HCT116 (cell line): ENCODE results near the gene MINDY1. TPM values are rescaled to one million over a fixed set of nuclear protein-coding genes. Genes with fewer than 3 reads are reported as not detected.
A peak's percentile ranks its signal among the peaks of the same experiment; 100 is the strongest.

ENCODE experiments used
- ATAC-seq: fragments of 200-7000 bp; cut with Tn5 transposase; 2 replicates; pipeline ENCODE4 v1.9.1; 2020; ENCODE audit warnings: mild to moderate bottlenecking, moderate library complexity
- BruUV-seq: library from RNA; stranded (reverse); fragments of 400-500 nt; replicated peaks from 2 replicates; lab custom pipeline; 2021; lab: Mats Ljungman, UMichigan
- CTCF ChIA-PET: fragments of 300-600 bp; sonication (Branson Sonifier 250); formaldehyde crosslinking; loops from one replicate; lab custom pipeline; 2021; ENCODE audit warnings: antibody characterized with exemption; lab: Charles Lee
- POLR2A ChIA-PET: fragments of 300-600, 350-600 bp; sonication (Branson Sonifier 250); formaldehyde crosslinking; loops from one replicate; lab custom pipeline; 2021; ENCODE audit warnings: antibody characterized with exemption; lab: Charles Lee
- RAD21 ChIA-PET, 2 experiments: fragments of 300-600 bp; sonication (Branson Sonifier 250); formaldehyde crosslinking; loops; one replicate each; lab custom pipeline; 2023; ENCODE audit warnings: low total read pairs in 2 of 2; ENCODE audit not compliant: uncharacterized antibody in 2 of 2, unreplicated experiment in 2 of 2, low non-redundant PET in 1 of 2; lab: Charles Lee
- DNase-seq: peaks from one replicate; pipeline ENCODE4 v3.0.0-alpha.2; 2010; ENCODE audit warnings: low read depth, low spot score
- H2AFZ ChIP-seq: fragments of 200-600 bp; shearing (Covaris generic), sonication (generic); 2 replicates; pipeline ENCODE4 v1.6.1; 2017; ENCODE audit warnings: low read depth, mixed run types, mixed read lengths, antibody characterized with exemption, low read length; ENCODE audit not compliant: poor library complexity, severe bottlenecking
- H3K27ac ChIP-seq: 2 replicates; pipeline ENCODE4 v1.5.1; 2012; ENCODE audit warnings: low read depth, low read length
- H3K27me3 ChIP-seq: fragments of 200-600 bp; sonication (generic); 2 replicates; pipeline ENCODE4 v1.6.1; 2016; ENCODE audit warnings: mixed run types, low read length, mixed read lengths; ENCODE audit not compliant: insufficient read depth
- H3K36me3 ChIP-seq, 2 experiments: fragments of 200-500 bp in 1 of 2; fragments of 200-600 bp in 1 of 2; sonication (Bioruptor generic) in 1 of 2; sonication (generic) in 1 of 2; 2 replicates each; pipeline versions ENCODE4 v1.5.1 to v1.6.1; 2014 to 2016; ENCODE audit warnings: low read length in 2 of 2, inconsistent platforms in 1 of 2, mixed read lengths in 1 of 2, mixed run types in 1 of 2; ENCODE audit not compliant: insufficient read depth in 2 of 2, control insufficient read depth in 1 of 2
- H3K4me1 ChIP-seq, 2 experiments: fragments of 200-600 bp in 1 of 2; sonication (generic) in 1 of 2; 2 replicates each; pipeline versions ENCODE4 v1.5.1 to v1.6.1; 2012 to 2017; ENCODE audit warnings: low read length in 2 of 2, inconsistent platforms in 1 of 2, mild to moderate bottlenecking in 1 of 2, mixed read lengths in 1 of 2, mixed run types in 1 of 2, moderate library complexity in 1 of 2; ENCODE audit not compliant: insufficient read depth in 2 of 2, control insufficient read depth in 1 of 2
- H3K4me2 ChIP-seq: fragments of 200-600 bp; sonication (generic); 2 replicates; pipeline ENCODE4 v1.6.1; 2017; ENCODE audit warnings: mixed run types, low read length, mixed read lengths
- H3K4me3 ChIP-seq, 2 experiments: fragments of 200-600 bp in 1 of 2; sonication (generic) in 1 of 2; replicated peaks in 1 of 2; 2 replicates each; pipeline ENCODE4 v1.5.1; 2011 to 2016; ENCODE audit warnings: low read length in 2 of 2, control low read depth in 1 of 2, low read depth in 1 of 2, mild to moderate bottlenecking in 1 of 2, mixed read lengths in 1 of 2, mixed run types in 1 of 2
- H3K79me2 ChIP-seq: fragments of 200-600 bp; sonication (generic); 2 replicates; pipeline ENCODE4 v1.6.1; 2017; ENCODE audit warnings: mild to moderate bottlenecking, mixed run types, low read length, moderate library complexity, mixed read lengths; ENCODE audit not compliant: insufficient read depth
- H3K9ac ChIP-seq: fragments of 200-600 bp; sonication (generic); 2 replicates; pipeline ENCODE4 v1.6.1; 2016; ENCODE audit warnings: low read length, mixed read lengths
- H3K9me2 ChIP-seq: fragments of 200-600 bp; sonication (generic), shearing (Covaris generic); 2 replicates; pipeline ENCODE4 v1.6.1; 2017; ENCODE audit warnings: mixed run types, mild to moderate bottlenecking, moderate library complexity; ENCODE audit not compliant: insufficient read depth
- H3K9me3 ChIP-seq, 2 experiments: fragments of 200-500 bp in 1 of 2; fragments of 200-600 bp in 1 of 2; sonication (Bioruptor generic) in 1 of 2; sonication (generic) in 1 of 2; 2 replicates each; pipeline ENCODE4 v1.6.1; 2014 to 2017; ENCODE audit warnings: low read length in 2 of 2, mixed read lengths in 2 of 2, inconsistent platforms in 1 of 2, low read depth in 1 of 2, mild to moderate bottlenecking in 1 of 2, mixed run types in 1 of 2, moderate library complexity in 1 of 2; ENCODE audit not compliant: control insufficient read depth in 1 of 2, insufficient read depth in 1 of 2
- H4K20me1 ChIP-seq: fragments of 200-600 bp; sonication (generic), shearing (Covaris generic); 2 replicates; pipeline ENCODE4 v1.6.1; 2017; ENCODE audit warnings: mixed run types, mild to moderate bottlenecking, moderate library complexity; ENCODE audit not compliant: insufficient read depth
- CBX3 ChIP-seq: IDR thresholded peaks from 2 replicates; pipeline ENCODE4 v1.6.1; 2012; ENCODE audit warnings: low read depth
- EGR1 ChIP-seq: IDR thresholded peaks from 2 replicates; pipeline ENCODE4 v1.6.1; 2012; ENCODE audit warnings: low read depth
- EZH2 ChIP-seq: fragments of 200-600 bp; sonication (generic); IDR thresholded peaks from 2 replicates; pipeline ENCODE4 v1.6.1; 2017; ENCODE audit warnings: antibody characterized with exemption, mixed run types
- EZH2phosphoT487 ChIP-seq: fragments of 200-600 bp; IDR thresholded peaks from 2 replicates; pipeline ENCODE4 v1.6.1; 2018; ENCODE audit warnings: antibody characterized with exemption, borderline replicate concordance
- JUND ChIP-seq: IDR thresholded peaks from 2 replicates; pipeline ENCODE4 v1.6.1; 2012
- POLR2A ChIP-seq: IDR thresholded peaks from 2 replicates; pipeline ENCODE4 v1.7.0; 2011; ENCODE audit warnings: borderline replicate concordance; ENCODE audit not compliant: insufficient read depth, insufficient read length; ENCODE audit errors: extremely low read depth
- POLR2AphosphoS5 ChIP-seq: IDR thresholded peaks from 2 replicates; pipeline ENCODE4 v1.6.1; 2011; ENCODE audit warnings: mild to moderate bottlenecking, low read depth, low read length, moderate library complexity
- RAD21 ChIP-seq: IDR thresholded peaks from 2 replicates; pipeline ENCODE4 v1.6.1; 2012; ENCODE audit warnings: low read depth, mild to moderate bottlenecking
- SIN3A ChIP-seq: IDR thresholded peaks from 2 replicates; pipeline ENCODE4 v1.6.1; 2012; ENCODE audit warnings: low read depth
- SP1 ChIP-seq: IDR thresholded peaks from 2 replicates; pipeline ENCODE4 v1.6.1; 2012; ENCODE audit warnings: low read depth
- SRF ChIP-seq: IDR thresholded peaks from 2 replicates; pipeline ENCODE4 v1.6.1; 2012; ENCODE audit warnings: low read depth
- YY1 ChIP-seq: IDR thresholded peaks from 2 replicates; pipeline ENCODE4 v1.6.1; 2011; ENCODE audit warnings: low read length, low read depth, moderate library complexity, mild to moderate bottlenecking; ENCODE audit not compliant: insufficient replicate concordance; ENCODE audit errors: extremely low read depth
- ZNF274 ChIP-seq: fragments of 200-500 bp; sonication (Bioruptor generic); IDR thresholded peaks from 2 replicates; pipeline ENCODE4 v1.6.1; 2014; ENCODE audit warnings: mild to moderate bottlenecking, low read depth, low read length, inconsistent platforms
- intact Hi-C: fragments of 100-400 bp; cut with micrococcal nuclease; formaldehyde crosslinking; loops from 2 replicates; pipeline ENCODE4 v1.10.0; 2022
- total RNA-seq: library from RNA; stranded (reverse); gene quantifications from one replicate; pipeline ENCODE4 v1.2.1, GENCODE V29; 2021; ENCODE audit not compliant: unreplicated experiment
- TF ChIP-seq, protein P1 (sequence below): IDR thresholded peaks from 2 replicates; pipeline ENCODE4 v1.6.1; 2011; ENCODE audit warnings: mild to moderate bottlenecking, low read length, moderate library complexity; ENCODE audit not compliant: insufficient replicate concordance; ENCODE audit errors: extremely low read depth
- TF ChIP-seq, protein P2 (sequence below), 3 experiments: fragments of 200-600 bp in 1 of 3; sonication (generic) in 1 of 3; IDR thresholded peaks in 2 of 3; conservative IDR thresholded peaks in 1 of 3; 2 replicates each; pipeline ENCODE4 v1.5.1; 2012 to 2017; ENCODE audit warnings: low read depth in 2 of 3, low read length in 2 of 3, antibody characterized with exemption in 1 of 3, borderline replicate concordance in 1 of 3, control low read depth in 1 of 3, mild to moderate bottlenecking in 1 of 3, mixed read lengths in 1 of 3, mixed run types in 1 of 3, moderate library complexity in 1 of 3; ENCODE audit not compliant: insufficient read depth in 1 of 3
- TF ChIP-seq, protein P3 (sequence below): IDR thresholded peaks from 2 replicates; pipeline ENCODE4 v1.6.1; 2012
- TF ChIP-seq, protein P4 (sequence below): IDR thresholded peaks from 2 replicates; pipeline ENCODE4 v1.6.1; 2012; ENCODE audit warnings: low read depth

The MINDY1 gene
- total RNA-seq, 1 experiment from 2014 or later, result 1.2 TPM

DNA sequence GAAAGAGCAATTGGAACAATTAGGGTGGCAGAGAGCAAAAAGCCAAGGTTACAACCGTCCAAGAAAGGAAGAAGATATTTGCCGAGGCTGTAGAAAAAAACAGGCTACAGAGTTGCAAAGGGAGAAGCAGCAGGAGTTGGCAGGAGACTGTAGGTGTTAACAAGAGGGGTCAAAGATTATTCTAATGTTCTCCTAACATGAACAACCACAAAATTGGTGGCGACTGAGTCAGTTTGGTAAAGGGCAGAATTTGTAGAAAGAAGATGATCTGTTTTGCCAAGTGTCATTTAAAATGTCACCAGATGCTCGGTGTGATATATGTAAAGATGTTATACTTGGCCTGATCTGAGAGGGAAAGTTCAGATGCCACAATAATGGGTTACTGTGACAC is 1.1 kb upstream of the MINDY1 start (continued):
- TF ChIP-seq SIN3A, result no peak
- no peak for TF ChIP-seq EZH2phosphoT487
- no peak for TF ChIP-seq JUND

DNA sequence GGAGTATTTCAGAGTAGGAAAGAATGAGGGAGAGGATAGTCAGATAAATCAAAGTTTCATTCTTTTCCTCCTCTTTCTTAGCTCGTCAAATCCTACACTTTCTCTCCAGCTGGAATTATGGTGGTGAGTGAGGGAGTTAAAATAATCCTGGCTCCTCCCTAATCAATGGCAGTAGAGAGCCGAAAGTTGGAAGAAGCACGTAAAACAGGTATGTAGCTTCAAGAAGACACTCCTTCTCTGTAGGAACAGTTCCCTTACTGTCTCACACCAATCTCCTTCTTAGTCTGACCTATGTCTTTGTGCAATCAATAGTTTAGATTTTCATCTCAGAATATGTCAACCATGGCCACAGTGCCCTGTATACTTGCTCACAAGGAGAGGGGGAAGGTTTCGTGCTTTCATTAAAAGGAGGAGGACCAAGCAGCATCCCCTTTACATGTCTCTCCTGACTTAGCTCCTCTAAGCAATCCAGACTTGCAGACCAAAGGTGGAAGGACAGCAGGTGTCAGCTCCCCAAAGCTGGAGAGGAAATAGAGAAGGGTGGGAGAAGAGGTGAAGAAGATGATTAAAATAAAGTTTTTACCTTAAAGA is 878 bp downstream of the MINDY1 start:
- H2AFZ ChIP-seq, result no peak overlapping the region
- H3K9me2 ChIP-seq, result no peaks in the 10 kb centered on the region
- H3K9me3 ChIP-seq, result no peaks in the 10 kb centered on the region
- no peaks in the 10 kb centered on the region for H3K36me3 ChIP-seq
- H3K4me1 ChIP-seq, result peaks cover 13 to 35% of the 10 kb centered on the region in 2 experiments; a peak in 3 of 4 replicates
- 0 out of 2 replicates have a peak overlapping the region, but pooled peaks have one; percentile 41 for H3K27ac ChIP-seq
- no peak for DNase-seq
- TF ChIP-seq, protein P1, sequence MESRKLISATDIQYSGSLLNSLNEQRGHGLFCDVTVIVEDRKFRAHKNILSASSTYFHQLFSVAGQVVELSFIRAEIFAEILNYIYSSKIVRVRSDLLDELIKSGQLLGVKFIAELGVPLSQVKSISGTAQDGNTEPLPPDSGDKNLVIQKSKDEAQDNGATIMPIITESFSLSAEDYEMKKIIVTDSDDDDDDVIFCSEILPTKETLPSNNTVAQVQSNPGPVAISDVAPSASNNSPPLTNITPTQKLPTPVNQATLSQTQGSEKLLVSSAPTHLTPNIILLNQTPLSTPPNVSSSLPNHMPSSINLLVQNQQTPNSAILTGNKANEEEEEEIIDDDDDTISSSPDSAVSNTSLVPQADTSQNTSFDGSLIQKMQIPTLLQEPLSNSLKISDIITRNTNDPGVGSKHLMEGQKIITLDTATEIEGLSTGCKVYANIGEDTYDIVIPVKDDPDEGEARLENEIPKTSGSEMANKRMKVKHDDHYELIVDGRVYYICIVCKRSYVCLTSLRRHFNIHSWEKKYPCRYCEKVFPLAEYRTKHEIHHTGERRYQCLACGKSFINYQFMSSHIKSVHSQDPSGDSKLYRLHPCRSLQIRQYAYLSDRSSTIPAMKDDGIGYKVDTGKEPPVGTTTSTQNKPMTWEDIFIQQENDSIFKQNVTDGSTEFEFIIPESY, result no peak
- TF ChIP-seq, protein P2, sequence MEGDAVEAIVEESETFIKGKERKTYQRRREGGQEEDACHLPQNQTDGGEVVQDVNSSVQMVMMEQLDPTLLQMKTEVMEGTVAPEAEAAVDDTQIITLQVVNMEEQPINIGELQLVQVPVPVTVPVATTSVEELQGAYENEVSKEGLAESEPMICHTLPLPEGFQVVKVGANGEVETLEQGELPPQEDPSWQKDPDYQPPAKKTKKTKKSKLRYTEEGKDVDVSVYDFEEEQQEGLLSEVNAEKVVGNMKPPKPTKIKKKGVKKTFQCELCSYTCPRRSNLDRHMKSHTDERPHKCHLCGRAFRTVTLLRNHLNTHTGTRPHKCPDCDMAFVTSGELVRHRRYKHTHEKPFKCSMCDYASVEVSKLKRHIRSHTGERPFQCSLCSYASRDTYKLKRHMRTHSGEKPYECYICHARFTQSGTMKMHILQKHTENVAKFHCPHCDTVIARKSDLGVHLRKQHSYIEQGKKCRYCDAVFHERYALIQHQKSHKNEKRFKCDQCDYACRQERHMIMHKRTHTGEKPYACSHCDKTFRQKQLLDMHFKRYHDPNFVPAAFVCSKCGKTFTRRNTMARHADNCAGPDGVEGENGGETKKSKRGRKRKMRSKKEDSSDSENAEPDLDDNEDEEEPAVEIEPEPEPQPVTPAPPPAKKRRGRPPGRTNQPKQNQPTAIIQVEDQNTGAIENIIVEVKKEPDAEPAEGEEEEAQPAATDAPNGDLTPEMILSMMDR (IDR thresholded peaks at IDR 0.05 in 2 of 3, conservative IDR thresholded peaks at IDR 0.05 in 1 of 3; ENCODE audit: borderline replicate concordance in 1 of 3, insufficient read depth in 1 of 3, low read depth in 2 of 3, low read length in 2 of 3), result no peak
- TF ChIP-seq RAD21 (no peak), YY1 (no peak), SP1 (no peak), POLR2A (no peak), EZH2 (no peak), SRF (no peak), ZNF274 (no peak), CBX3 (no peak), POLR2AphosphoS5 (no peak), EGR1 (no peak)
- TF ChIP-seq, protein P3, sequence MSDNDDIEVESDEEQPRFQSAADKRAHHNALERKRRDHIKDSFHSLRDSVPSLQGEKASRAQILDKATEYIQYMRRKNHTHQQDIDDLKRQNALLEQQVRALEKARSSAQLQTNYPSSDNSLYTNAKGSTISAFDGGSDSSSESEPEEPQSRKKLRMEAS, result no peak
- TF ChIP-seq, protein P4, sequence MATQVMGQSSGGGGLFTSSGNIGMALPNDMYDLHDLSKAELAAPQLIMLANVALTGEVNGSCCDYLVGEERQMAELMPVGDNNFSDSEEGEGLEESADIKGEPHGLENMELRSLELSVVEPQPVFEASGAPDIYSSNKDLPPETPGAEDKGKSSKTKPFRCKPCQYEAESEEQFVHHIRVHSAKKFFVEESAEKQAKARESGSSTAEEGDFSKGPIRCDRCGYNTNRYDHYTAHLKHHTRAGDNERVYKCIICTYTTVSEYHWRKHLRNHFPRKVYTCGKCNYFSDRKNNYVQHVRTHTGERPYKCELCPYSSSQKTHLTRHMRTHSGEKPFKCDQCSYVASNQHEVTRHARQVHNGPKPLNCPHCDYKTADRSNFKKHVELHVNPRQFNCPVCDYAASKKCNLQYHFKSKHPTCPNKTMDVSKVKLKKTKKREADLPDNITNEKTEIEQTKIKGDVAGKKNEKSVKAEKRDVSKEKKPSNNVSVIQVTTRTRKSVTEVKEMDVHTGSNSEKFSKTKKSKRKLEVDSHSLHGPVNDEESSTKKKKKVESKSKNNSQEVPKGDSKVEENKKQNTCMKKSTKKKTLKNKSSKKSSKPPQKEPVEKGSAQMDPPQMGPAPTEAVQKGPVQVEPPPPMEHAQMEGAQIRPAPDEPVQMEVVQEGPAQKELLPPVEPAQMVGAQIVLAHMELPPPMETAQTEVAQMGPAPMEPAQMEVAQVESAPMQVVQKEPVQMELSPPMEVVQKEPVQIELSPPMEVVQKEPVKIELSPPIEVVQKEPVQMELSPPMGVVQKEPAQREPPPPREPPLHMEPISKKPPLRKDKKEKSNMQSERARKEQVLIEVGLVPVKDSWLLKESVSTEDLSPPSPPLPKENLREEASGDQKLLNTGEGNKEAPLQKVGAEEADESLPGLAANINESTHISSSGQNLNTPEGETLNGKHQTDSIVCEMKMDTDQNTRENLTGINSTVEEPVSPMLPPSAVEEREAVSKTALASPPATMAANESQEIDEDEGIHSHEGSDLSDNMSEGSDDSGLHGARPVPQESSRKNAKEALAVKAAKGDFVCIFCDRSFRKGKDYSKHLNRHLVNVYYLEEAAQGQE, result no peak
- no TSS peak for BruUV-seq
- ChIA-PET CTCF (interaction anchor here (1.1 to 2.8 kb wide), 5 partner anchors 10 to 750 kb away, joined by 3 to 24 read pairs (median 4); no protein-coding TSS in a partner anchor), RAD21 (interaction anchor here (0.6 kb wide), 2 partner anchors 49 to 129 kb away, joined by 3 read pairs; partner anchors contain the start of gene ARNT (in 1 of the 2)), POLR2A (interaction anchor here (1.4 to 1.9 kb wide), 2 partner anchors 10 to 25 kb away, joined by 4 to 5 read pairs; no protein-coding TSS in a partner anchor)
- H3K9ac ChIP-seq, result no peak overlapping the region
- H3K4me2 ChIP-seq, result no peak overlapping the region
- H3K79me2 ChIP-seq, result peaks cover 16% of the 10 kb centered on the region
- no peak for ATAC-seq
- H3K4me3 ChIP-seq, result no peak overlapping the region
- intact Hi-C loops, result loop anchor here (5.0 kb wide), 1 partner anchor 444 kb away; no protein-coding TSS in a partner anchor
- H4K20me1 ChIP-seq, result no peaks in the 10 kb centered on the region
- H3K27me3 ChIP-seq, result no peaks in the 10 kb centered on the region
